Mesenchymal stem cell (in vitro differentiated cells and primary cell): ENCODE results near the gene SMOC2.

Experiments
- DNase-seq: peaks from one replicate; pipeline ENCODE4 v3.0.0-alpha.2; 2013
- H2AFZ ChIP-seq: one replicate; pipeline ENCODE4 v1.6.1; 2013; ENCODE audit warnings: low read depth, mild to moderate bottlenecking, control low read depth, inconsistent platforms, low read length, moderate library complexity
- H2AK5ac ChIP-seq: 2 replicates; pipeline ENCODE4 v1.6.1; 2013; ENCODE audit warnings: low read length, moderate library complexity, mild to moderate bottlenecking, inconsistent platforms; ENCODE audit not compliant: severe bottlenecking
- H2BK120ac ChIP-seq: one replicate; pipeline ENCODE4 v1.6.1; 2013; ENCODE audit warnings: low read depth, mild to moderate bottlenecking, inconsistent platforms, low read length, moderate library complexity
- H2BK12ac ChIP-seq, 2 experiments: one replicate each; pipeline ENCODE4 v1.6.1; 2013; ENCODE audit warnings: inconsistent platforms in 2 of 2, low read length in 2 of 2, mild to moderate bottlenecking in 2 of 2, moderate library complexity in 2 of 2, control low read depth in 1 of 2
- H2BK15ac ChIP-seq: one replicate; pipeline ENCODE4 v1.6.1; 2013; ENCODE audit warnings: mild to moderate bottlenecking, low read depth, inconsistent platforms; ENCODE audit not compliant: poor library complexity, severe bottlenecking
- H2BK5ac ChIP-seq: 2 replicates; pipeline ENCODE4 v1.6.1; 2013; ENCODE audit warnings: low read depth, mild to moderate bottlenecking, low read length, control low read depth, inconsistent platforms; ENCODE audit not compliant: poor library complexity, severe bottlenecking
- H3K14ac ChIP-seq, 2 experiments: one replicate each; pipeline ENCODE4 v1.6.1; 2013; ENCODE audit warnings: inconsistent platforms in 2 of 2, low read length in 2 of 2, control low read depth in 1 of 2, mild to moderate bottlenecking in 1 of 2, moderate library complexity in 1 of 2
- H3K18ac ChIP-seq, 2 experiments: one replicate each; pipeline ENCODE4 v1.6.1; 2013; ENCODE audit warnings: inconsistent platforms in 2 of 2, low read length in 2 of 2, control low read depth in 1 of 2, low read depth in 1 of 2, mild to moderate bottlenecking in 1 of 2
- H3K23ac ChIP-seq, 2 experiments: one replicate each; pipeline ENCODE4 v1.6.1; 2013; ENCODE audit warnings: inconsistent platforms in 2 of 2, low read length in 2 of 2, mild to moderate bottlenecking in 2 of 2, moderate library complexity in 2 of 2, control low read depth in 1 of 2
- H3K27ac ChIP-seq: 2 replicates; pipeline ENCODE4 v1.5.1; 2013; ENCODE audit warnings: mild to moderate bottlenecking, moderate library complexity, low read length, control low read depth, inconsistent platforms; ENCODE audit not compliant: poor library complexity, severe bottlenecking
- H3K27me3 ChIP-seq, 2 experiments: 2 replicates each; pipeline versions ENCODE4 v1.6.1 to v1.7.0; 2013; ENCODE audit warnings: low read length in 2 of 2, mild to moderate bottlenecking in 2 of 2, moderate library complexity in 2 of 2, control low read depth in 1 of 2, inconsistent platforms in 1 of 2; ENCODE audit not compliant: control insufficient read depth in 1 of 2, insufficient read depth in 1 of 2
- H3K36me3 ChIP-seq, 2 experiments: 2 replicates each; pipeline versions ENCODE4 v1.6.1 to v1.7.0; 2013; ENCODE audit warnings: low read length in 2 of 2, control low read depth in 1 of 2, inconsistent platforms in 1 of 2, low read depth in 1 of 2, mild to moderate bottlenecking in 1 of 2; ENCODE audit not compliant: insufficient read depth in 2 of 2, control insufficient read depth in 1 of 2
- H3K4ac ChIP-seq, 2 experiments: one replicate each; pipeline ENCODE4 v1.6.1; 2013; ENCODE audit warnings: inconsistent platforms in 2 of 2, low read length in 2 of 2, mild to moderate bottlenecking in 2 of 2, moderate library complexity in 2 of 2, control low read depth in 1 of 2, low read depth in 1 of 2
- H3K4me1 ChIP-seq: 2 replicates; pipeline ENCODE4 v1.6.1; 2013; ENCODE audit warnings: low read depth, low read length, control low read depth; ENCODE audit not compliant: control insufficient read depth, insufficient read depth
- H3K4me2 ChIP-seq: 2 replicates; pipeline ENCODE4 v1.6.1; 2013; ENCODE audit warnings: low read length, mild to moderate bottlenecking, inconsistent platforms; ENCODE audit not compliant: poor library complexity, severe bottlenecking
- H3K4me3 ChIP-seq, 2 experiments: 2 replicates each; pipeline versions ENCODE4 v1.5.1 to v1.7.0; 2013; ENCODE audit warnings: low read length in 2 of 2, mild to moderate bottlenecking in 2 of 2, control low read depth in 1 of 2, low read depth in 1 of 2; ENCODE audit not compliant: insufficient read depth in 1 of 2
- H3K79me1 ChIP-seq: replicated peaks from 2 replicates; pipeline ENCODE4 v1.6.1; 2013; ENCODE audit warnings: mild to moderate bottlenecking, control low read depth, low read length, inconsistent platforms; ENCODE audit not compliant: poor library complexity, severe bottlenecking
- H3K9ac ChIP-seq: 2 replicates; pipeline ENCODE4 v1.7.0; 2013; ENCODE audit warnings: mild to moderate bottlenecking, low read length, moderate library complexity
- H3K9me3 ChIP-seq: 2 replicates; pipeline ENCODE4 v1.7.0; 2013; ENCODE audit warnings: mild to moderate bottlenecking, low read length; ENCODE audit not compliant: control insufficient read depth
- H4K8ac ChIP-seq: one replicate; pipeline ENCODE4 v1.6.1; 2013; ENCODE audit warnings: inconsistent platforms, mild to moderate bottlenecking, low read length, moderate library complexity
- H4K91ac ChIP-seq: one replicate; pipeline ENCODE4 v1.6.1; 2013; ENCODE audit warnings: mild to moderate bottlenecking, low read length, inconsistent platforms
- WGBS: methylation state at CpG from one replicate; pipeline ENCODE4 v1.1.7; 2013; ENCODE audit warnings: mixed read lengths; 5-methylcytosine and 5-hydroxymethylcytosine counted together

Gene SMOC2

DNA sequence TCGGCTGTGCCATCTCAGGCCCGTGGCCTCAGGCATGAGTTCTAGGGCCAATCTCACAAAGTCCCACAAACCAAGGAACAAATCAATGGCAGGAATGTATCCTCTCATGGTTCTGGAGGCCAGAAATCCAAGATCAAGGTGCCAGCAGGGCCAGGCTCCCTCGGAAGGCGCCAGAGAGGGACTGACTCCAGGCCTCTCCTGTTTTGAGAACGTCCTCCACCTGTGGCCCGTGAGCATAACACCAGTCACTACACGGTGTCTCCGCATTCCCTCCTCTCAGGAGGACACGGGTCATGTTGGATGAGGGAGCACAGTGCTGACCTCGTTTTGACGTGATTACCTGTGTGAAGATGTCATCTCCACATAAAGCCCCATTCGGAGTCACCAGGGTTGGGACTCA, 45.0 kb upstream of the SMOC2 start:
- Histone ChIP-seq H3K14ac (no peak overlapping the region), H3K4me2 (no peak overlapping the region), H3K4ac (no peak overlapping the region), H3K18ac (no peak overlapping the region), H2BK12ac (no peak overlapping the region), H4K8ac (no peak overlapping the region), H3K4me1 (peaks cover 1% of the 10 kb centered on the region), H3K9me3 (peaks cover 4% of the 10 kb centered on the region), H3K9ac (no peak overlapping the region), H3K27ac (no peak overlapping the region), H3K4me3 (no peak overlapping the region), H2BK5ac (no peak overlapping the region), H2BK15ac (no peak overlapping the region), H4K91ac (no peak overlapping the region), H2AK5ac (no peak overlapping the region), H3K27me3 (peaks cover 0 to 36% of the 10 kb centered on the region in 2 experiments), H3K36me3 (no peaks in the 10 kb centered on the region), H3K79me1 (no peaks in the 10 kb centered on the region), H2AFZ (no peak overlapping the region), H2BK120ac (no peak overlapping the region), H3K23ac (no peak overlapping the region)
- DNase-seq: no peak
- WGBS: 93% methylated on average over 12 of the region's 12 CpGs

GRCh38 chr6:168396561-168396960, 44.4 kb upstream of the SMOC2 start:
- H3K4me3 ChIP-seq: no peak overlapping the region
- WGBS: 89% methylated on average over 16 of the region's 16 CpGs
- H3K4me1 ChIP-seq: peaks cover 1% of the 10 kb centered on the region
- no peak overlapping the region for H4K8ac ChIP-seq
- no peak for DNase-seq
- peaks cover 0 to 36% of the 10 kb centered on the region in 2 experiments for H3K27me3 ChIP-seq
- H3K4ac ChIP-seq: no peak overlapping the region
- H3K9ac ChIP-seq: no peak overlapping the region
- H3K79me1 ChIP-seq: no peaks in the 10 kb centered on the region
- H3K18ac ChIP-seq: no peak overlapping the region
- H2BK120ac ChIP-seq: no peak overlapping the region
- H3K14ac ChIP-seq: no peak overlapping the region
- no peak overlapping the region for H3K4me2 ChIP-seq
- no peak overlapping the region for H2BK12ac ChIP-seq
- no peak overlapping the region for H3K23ac ChIP-seq
- no peak overlapping the region for H4K91ac ChIP-seq
- H2AFZ ChIP-seq: no peak overlapping the region
- no peaks in the 10 kb centered on the region for H3K36me3 ChIP-seq
- peaks cover 7% of the 10 kb centered on the region for H3K9me3 ChIP-seq
- no peak overlapping the region for H2BK15ac ChIP-seq
- H3K27ac ChIP-seq: no peak overlapping the region
- H2BK5ac ChIP-seq: no peak overlapping the region
- H2AK5ac ChIP-seq: no peak overlapping the region

DNA sequence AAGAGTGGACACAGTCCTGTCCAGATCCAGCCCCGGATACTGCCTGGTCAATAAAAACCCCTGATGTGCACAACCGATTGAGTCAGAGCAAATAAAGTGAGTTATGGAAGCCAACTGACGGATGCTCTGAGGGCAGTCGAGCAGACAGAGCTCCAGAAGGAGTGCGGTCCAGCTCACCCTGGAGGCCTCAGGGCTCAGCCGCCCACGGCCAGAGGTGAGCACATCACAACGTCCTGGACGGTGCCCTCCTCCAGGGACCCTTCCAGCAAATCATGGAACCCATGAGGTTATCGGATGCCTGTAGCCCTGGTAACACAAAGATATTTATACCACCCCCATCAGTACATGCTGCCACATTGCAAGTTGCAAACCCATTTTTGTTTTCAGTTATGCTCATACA, 44.0 kb upstream of the SMOC2 start:
- Histone ChIP-seq H3K36me3 (no peaks in the 10 kb centered on the region), H3K4ac (no peak overlapping the region), H3K4me2 (no peak overlapping the region), H2AFZ (no peak overlapping the region), H3K23ac (no peak overlapping the region), H2AK5ac (no peak overlapping the region), H3K14ac (no peak overlapping the region), H3K18ac (no peak overlapping the region), H4K91ac (no peak overlapping the region), H3K27ac (no peak overlapping the region), H4K8ac (no peak overlapping the region), H3K79me1 (no peaks in the 10 kb centered on the region), H3K9ac (no peak overlapping the region), H2BK5ac (no peak overlapping the region), H2BK15ac (no peak overlapping the region), H3K9me3 (peaks cover 7% of the 10 kb centered on the region), H2BK120ac (no peak overlapping the region), H2BK12ac (no peak overlapping the region), H3K4me3 (no peak overlapping the region), H3K27me3 (peaks cover 0 to 36% of the 10 kb centered on the region in 2 experiments), H3K4me1 (peaks cover 1% of the 10 kb centered on the region)
- DNase-seq: no peak
- 91% methylated on average over 10 of the region's 10 CpGs for WGBS

DNA sequence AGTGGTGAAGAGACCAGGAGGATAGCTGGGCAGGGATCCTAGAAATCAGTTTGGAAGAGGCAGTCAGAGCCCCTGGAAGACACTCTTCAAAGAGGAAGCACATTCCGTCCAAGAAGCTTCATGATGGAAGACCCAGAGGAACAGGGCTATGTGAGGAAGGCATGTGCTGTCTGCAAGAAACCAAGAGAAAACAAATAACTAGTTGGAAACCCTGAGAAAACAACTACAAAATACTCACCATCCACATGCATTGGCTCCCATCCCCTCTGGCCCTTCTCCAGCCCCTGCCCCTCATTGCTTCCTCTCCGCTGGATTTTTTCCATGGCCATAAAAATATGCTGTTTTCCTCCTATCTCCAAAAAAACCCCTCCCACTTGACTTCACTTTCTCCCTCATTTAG, 40.9 kb upstream of the SMOC2 start:
- no peak overlapping the region for H2BK120ac ChIP-seq
- peaks cover 0 to 25% of the 10 kb centered on the region in 2 experiments for H3K27me3 ChIP-seq
- H3K18ac ChIP-seq: no peak overlapping the region
- H3K4me2 ChIP-seq: no peak overlapping the region
- no peaks in the 10 kb centered on the region for H3K36me3 ChIP-seq
- no peak overlapping the region for H3K4me3 ChIP-seq
- no peak overlapping the region for H2AFZ ChIP-seq
- no peak for DNase-seq
- H4K91ac ChIP-seq: no peak overlapping the region
- H3K4ac ChIP-seq: no peak overlapping the region
- H2BK15ac ChIP-seq: no peak overlapping the region
- no peak overlapping the region for H2BK5ac ChIP-seq
- H3K23ac ChIP-seq: no peak overlapping the region
- peaks cover 1% of the 10 kb centered on the region for H3K4me1 ChIP-seq
- H3K79me1 ChIP-seq: no peaks in the 10 kb centered on the region
- H3K27ac ChIP-seq: no peak overlapping the region
- H2BK12ac ChIP-seq: no peak overlapping the region
- H4K8ac ChIP-seq: no peak overlapping the region
- no peak overlapping the region for H3K9ac ChIP-seq
- H3K9me3 ChIP-seq: peaks cover 7% of the 10 kb centered on the region
- WGBS: 76% methylated on average over 2 of the region's 2 CpGs
- no peak overlapping the region for H2AK5ac ChIP-seq
- no peak overlapping the region for H3K14ac ChIP-seq
